PFSK-1 (cell line): ENCODE results near the gene MX1.

ENCODE experiments used
- TAF1 ChIP-seq: IDR thresholded peaks from 2 replicates; pipeline ENCODE4 v1.6.1; 2012; ENCODE audit warnings: low read length, control low read depth, borderline replicate concordance; ENCODE audit not compliant: insufficient read depth
- TF ChIP-seq, protein P1 (sequence below), 2 experiments: IDR thresholded peaks; 2 replicates each; pipeline versions ENCODE4 v1.6.1 to v1.8.0; 2011 to 2012; ENCODE audit warnings: low read depth in 2 of 2, low read length in 2 of 2, control low read depth in 1 of 2, inconsistent platforms in 1 of 2, mild to moderate bottlenecking in 1 of 2, moderate library complexity in 1 of 2; ENCODE audit not compliant: insufficient read depth in 1 of 2

- TF ChIP-seq, protein P1, sequence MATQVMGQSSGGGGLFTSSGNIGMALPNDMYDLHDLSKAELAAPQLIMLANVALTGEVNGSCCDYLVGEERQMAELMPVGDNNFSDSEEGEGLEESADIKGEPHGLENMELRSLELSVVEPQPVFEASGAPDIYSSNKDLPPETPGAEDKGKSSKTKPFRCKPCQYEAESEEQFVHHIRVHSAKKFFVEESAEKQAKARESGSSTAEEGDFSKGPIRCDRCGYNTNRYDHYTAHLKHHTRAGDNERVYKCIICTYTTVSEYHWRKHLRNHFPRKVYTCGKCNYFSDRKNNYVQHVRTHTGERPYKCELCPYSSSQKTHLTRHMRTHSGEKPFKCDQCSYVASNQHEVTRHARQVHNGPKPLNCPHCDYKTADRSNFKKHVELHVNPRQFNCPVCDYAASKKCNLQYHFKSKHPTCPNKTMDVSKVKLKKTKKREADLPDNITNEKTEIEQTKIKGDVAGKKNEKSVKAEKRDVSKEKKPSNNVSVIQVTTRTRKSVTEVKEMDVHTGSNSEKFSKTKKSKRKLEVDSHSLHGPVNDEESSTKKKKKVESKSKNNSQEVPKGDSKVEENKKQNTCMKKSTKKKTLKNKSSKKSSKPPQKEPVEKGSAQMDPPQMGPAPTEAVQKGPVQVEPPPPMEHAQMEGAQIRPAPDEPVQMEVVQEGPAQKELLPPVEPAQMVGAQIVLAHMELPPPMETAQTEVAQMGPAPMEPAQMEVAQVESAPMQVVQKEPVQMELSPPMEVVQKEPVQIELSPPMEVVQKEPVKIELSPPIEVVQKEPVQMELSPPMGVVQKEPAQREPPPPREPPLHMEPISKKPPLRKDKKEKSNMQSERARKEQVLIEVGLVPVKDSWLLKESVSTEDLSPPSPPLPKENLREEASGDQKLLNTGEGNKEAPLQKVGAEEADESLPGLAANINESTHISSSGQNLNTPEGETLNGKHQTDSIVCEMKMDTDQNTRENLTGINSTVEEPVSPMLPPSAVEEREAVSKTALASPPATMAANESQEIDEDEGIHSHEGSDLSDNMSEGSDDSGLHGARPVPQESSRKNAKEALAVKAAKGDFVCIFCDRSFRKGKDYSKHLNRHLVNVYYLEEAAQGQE (IDR thresholded peaks at IDR 0.05; ENCODE audit: insufficient read depth in 1 of 2, low read depth in 2 of 2, low read length in 2 of 2), result no peak
- TF ChIP-seq TAF1, result no peak
Measured at GRCh38 chr21:41439248-41439647, 13.2 kb downstream of the MX1 start.
